Endodermal cell (in vitro differentiated cells): ENCODE results near the gene TMEM31. TPM values are rescaled to one million over a fixed set of nuclear protein-coding genes. Genes with fewer than 3 reads are reported as not detected.

Source experiments
- DNase-seq: peaks from one replicate; pipeline ENCODE4 v3.0.0-alpha.2; 2017
- H3K27ac ChIP-seq: 2 replicates; pipeline ENCODE4 v1.5.1; 2013; ENCODE audit warnings: mild to moderate bottlenecking, low read depth, low read length, moderate library complexity
- H3K27me3 ChIP-seq: 2 replicates; pipeline ENCODE4 v1.6.1; 2013; ENCODE audit warnings: mild to moderate bottlenecking, low read length, moderate library complexity; ENCODE audit not compliant: insufficient read depth, control insufficient read depth, poor library complexity, severe bottlenecking
- H3K36me3 ChIP-seq: 2 replicates; pipeline ENCODE4 v1.7.0; 2013; ENCODE audit warnings: mild to moderate bottlenecking, low read length, moderate library complexity; ENCODE audit not compliant: control insufficient read depth, insufficient read depth
- H3K4me1 ChIP-seq: one replicate; pipeline ENCODE4 v1.7.0; 2013; ENCODE audit warnings: low read length; ENCODE audit not compliant: control insufficient read depth, insufficient read depth
- H3K4me3 ChIP-seq: 2 replicates; pipeline ENCODE4 v1.5.1; 2013; ENCODE audit warnings: mild to moderate bottlenecking, low read length, moderate library complexity
- H3K9ac ChIP-seq: 2 replicates; pipeline ENCODE4 v1.6.1; 2013; ENCODE audit warnings: mild to moderate bottlenecking, low read length, moderate library complexity; ENCODE audit not compliant: poor library complexity, severe bottlenecking; ENCODE audit errors: extremely low read depth
- H3K9me3 ChIP-seq: 2 replicates; pipeline ENCODE4 v1.6.1; 2013; ENCODE audit warnings: mild to moderate bottlenecking, low read length, moderate library complexity; ENCODE audit not compliant: control insufficient read depth
- H3K27ac Mint-ChIP-seq: 2 replicates; pipeline ENCODE4 v1.8.0; 2020; ENCODE audit warnings: mixed read lengths
- H3K27me3 Mint-ChIP-seq: 2 replicates; pipeline ENCODE4 v1.8.0; 2021; ENCODE audit warnings: mild to moderate bottlenecking, mixed read lengths; ENCODE audit not compliant: insufficient read depth
- H3K36me3 Mint-ChIP-seq: 2 replicates; pipeline ENCODE4 v1.8.0; 2020; ENCODE audit warnings: low read depth, mixed read lengths
- H3K4me1 Mint-ChIP-seq: 2 replicates; pipeline ENCODE4 v1.8.0; 2020; ENCODE audit warnings: mixed read lengths
- H3K4me3 Mint-ChIP-seq: 2 replicates; pipeline ENCODE4 v1.8.0; 2020; ENCODE audit warnings: mild to moderate bottlenecking, moderate library complexity, mixed read lengths
- H3K9me3 Mint-ChIP-seq: 2 replicates; pipeline ENCODE4 v1.8.0; 2020; ENCODE audit warnings: mild to moderate bottlenecking, mixed read lengths
- CTCF ChIP-seq: fragments of 200-600 bp; sonication (generic); conservative IDR thresholded peaks from 2 replicates; pipeline ENCODE4 v1.5.0; 2021; ENCODE audit warnings: antibody characterized with exemption, mild to moderate bottlenecking
- WGBS, 2 experiments: methylation state at CpG; one replicate each; pipeline versions ENCODE4 v1.1.5 to v1.1.7; 2013; ENCODE audit warnings: missing lambda C conversion rate in 2 of 2, mixed read lengths in 1 of 2; ENCODE audit not compliant: insufficient coverage in 1 of 2, insufficient read length in 1 of 2; 5-methylcytosine and 5-hydroxymethylcytosine counted together
- total RNA-seq, 2 donors: library from RNA; stranded (reverse); fragmentation: NEBNext Ultra II Directional in 1 of 2; extraction: Animal tissue kit (Norgen Biotek cat#: 25700) in 1 of 2; gene quantifications; 2 replicates in 1 of 2; 3 replicates in 1 of 2; pipeline ENCODE4 v1.2.1, GENCODE V29; 2021

The TMEM31 gene
- total RNA-seq, 2 donors from 2014 or later: 1.00 TPM; not detected in 1

- Mint-ChIP-seq H3K4me1 (peaks cover 49% of the 10 kb centered on the region), H3K4me3 (peak overlapping the region; percentile 7), H3K27me3 (no peaks in the 10 kb centered on the region), H3K9me3 (no peaks in the 10 kb centered on the region), H3K36me3 (peaks cover 17% of the 10 kb centered on the region), H3K27ac (peak overlapping the region; percentile 60)
- Histone ChIP-seq H3K27ac (no peak overlapping the region), H3K27me3 (no peaks in the 10 kb centered on the region), H3K9me3 (no peaks in the 10 kb centered on the region), H3K9ac (no peak overlapping the region), H3K4me3 (no peak overlapping the region), H3K36me3 (no peaks in the 10 kb centered on the region), H3K4me1 (no peaks in the 10 kb centered on the region)
- 74% methylated on average over 2 of the region's 2 CpGs; no CpG with 5 or more reads in 1 of the 2 experiments for WGBS, 2 experiments
- TF ChIP-seq CTCF: no peak
- DNase-seq: no peak
Measured at GRCh38 chrX:103747163-103747562, 36.5 kb downstream of the TMEM31 start.

GRCh38 chrX:103754401-103754800, 43.7 kb downstream of the TMEM31 start:
- Histone ChIP-seq H3K27me3 (no peaks in the 10 kb centered on the region), H3K27ac (no peak overlapping the region), H3K36me3 (peaks cover 24% of the 10 kb centered on the region), H3K4me3 (no peak overlapping the region), H3K9ac (no peak overlapping the region), H3K9me3 (peaks cover 11% of the 10 kb centered on the region), H3K4me1 (no peaks in the 10 kb centered on the region)
- WGBS, 2 experiments: 83% methylated on average over 4 of the region's 4 CpGs; no CpG with 5 or more reads in 1 of the 2 experiments
- no peaks in the 10 kb centered on the region for H3K27me3 Mint-ChIP-seq
- no peak for TF ChIP-seq CTCF
- H3K27ac Mint-ChIP-seq: no peak overlapping the region
- peaks cover 50% of the 10 kb centered on the region for H3K36me3 Mint-ChIP-seq
- H3K4me3 Mint-ChIP-seq: no peak overlapping the region
- no peak for DNase-seq
- H3K9me3 Mint-ChIP-seq: peaks cover 9% of the 10 kb centered on the region
- peaks cover 37% of the 10 kb centered on the region for H3K4me1 Mint-ChIP-seq

GRCh38 chrX:103756736-103757135, 46.0 kb downstream of the TMEM31 start:
- Histone ChIP-seq H3K27me3 (no peaks in the 10 kb centered on the region), H3K4me1 (no peaks in the 10 kb centered on the region), H3K27ac (no peak overlapping the region), H3K9me3 (peaks cover 11% of the 10 kb centered on the region), H3K36me3 (peaks cover 24% of the 10 kb centered on the region), H3K4me3 (no peak overlapping the region), H3K9ac (no peak overlapping the region)
- no peak for DNase-seq
- no peak overlapping the region for H3K27ac Mint-ChIP-seq
- TF ChIP-seq CTCF: no peak
- H3K9me3 Mint-ChIP-seq: peaks cover 14% of the 10 kb centered on the region
- WGBS, 2 experiments: 95% methylated on average over 3 of the region's 3 CpGs; no CpG with 5 or more reads in 1 of the 2 experiments
- peaks cover 48% of the 10 kb centered on the region for H3K36me3 Mint-ChIP-seq
- no peak overlapping the region for H3K4me3 Mint-ChIP-seq
- peaks cover 46% of the 10 kb centered on the region for H3K4me1 Mint-ChIP-seq
- no peaks in the 10 kb centered on the region for H3K27me3 Mint-ChIP-seq
